Endothelial cell of umbilical vein (primary cell): Measurements from ENCODE around the gene CSMD2.

Source experiments
- EZH2 ChIP-seq: IDR thresholded peaks from 2 replicates; pipeline ENCODE4 v1.6.1; 2012; ENCODE audit warnings: borderline replicate concordance, low read depth, mild to moderate bottlenecking, moderate library complexity, low read length, inconsistent platforms; ENCODE audit not compliant: severe bottlenecking
- FOS ChIP-seq: IDR thresholded peaks from 2 replicates; pipeline ENCODE4 v1.6.1; 2011; ENCODE audit warnings: mild to moderate bottlenecking, low read length, moderate library complexity, borderline replicate concordance; ENCODE audit not compliant: insufficient read depth
- POLR2A ChIP-seq: IDR thresholded peaks from 2 replicates; pipeline ENCODE4 v1.6.1; 2012; ENCODE audit warnings: low read depth, mild to moderate bottlenecking, control low read depth, low read length
- POLR2AphosphoS5 ChIP-seq: IDR thresholded peaks from 2 replicates; pipeline ENCODE4 v1.6.1; 2012; ENCODE audit warnings: low read depth, mild to moderate bottlenecking, control low read depth, low read length, moderate library complexity; ENCODE audit not compliant: insufficient read depth
- TF ChIP-seq, protein P1 (sequence below), 2 donors: IDR thresholded peaks; 1 replicate in 1 of 2; 2 replicates in 1 of 2; pipeline ENCODE4 v1.5.1; 2011; ENCODE audit warnings: low read length in 2 of 2, mild to moderate bottlenecking in 2 of 2, moderate library complexity in 2 of 2, control low read depth in 1 of 2, inconsistent platforms in 1 of 2, low read depth in 1 of 2; ENCODE audit not compliant: insufficient read depth in 1 of 2; ENCODE audit errors: extremely low read depth in 1 of 2

DNA sequence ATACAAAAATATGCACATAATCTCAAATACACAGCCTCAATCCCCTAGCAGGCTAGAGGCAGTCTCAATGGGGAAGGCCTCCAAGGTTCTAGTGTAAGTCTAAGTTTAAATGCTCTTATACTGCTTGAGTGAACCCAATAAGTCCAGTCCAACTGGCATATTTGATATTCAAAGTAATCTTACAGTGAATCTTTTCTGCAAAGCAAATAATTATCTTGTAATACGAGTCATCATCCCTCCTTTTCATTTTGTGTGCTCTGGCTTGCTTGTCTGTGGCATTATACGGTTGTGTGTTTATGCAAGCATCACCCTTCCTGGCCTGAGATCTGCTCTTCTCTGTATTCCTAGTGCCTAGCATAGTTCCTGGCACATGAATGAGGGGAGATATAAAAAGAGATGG, 468.1 kb downstream of the CSMD2 start:
- TF ChIP-seq, protein P1, sequence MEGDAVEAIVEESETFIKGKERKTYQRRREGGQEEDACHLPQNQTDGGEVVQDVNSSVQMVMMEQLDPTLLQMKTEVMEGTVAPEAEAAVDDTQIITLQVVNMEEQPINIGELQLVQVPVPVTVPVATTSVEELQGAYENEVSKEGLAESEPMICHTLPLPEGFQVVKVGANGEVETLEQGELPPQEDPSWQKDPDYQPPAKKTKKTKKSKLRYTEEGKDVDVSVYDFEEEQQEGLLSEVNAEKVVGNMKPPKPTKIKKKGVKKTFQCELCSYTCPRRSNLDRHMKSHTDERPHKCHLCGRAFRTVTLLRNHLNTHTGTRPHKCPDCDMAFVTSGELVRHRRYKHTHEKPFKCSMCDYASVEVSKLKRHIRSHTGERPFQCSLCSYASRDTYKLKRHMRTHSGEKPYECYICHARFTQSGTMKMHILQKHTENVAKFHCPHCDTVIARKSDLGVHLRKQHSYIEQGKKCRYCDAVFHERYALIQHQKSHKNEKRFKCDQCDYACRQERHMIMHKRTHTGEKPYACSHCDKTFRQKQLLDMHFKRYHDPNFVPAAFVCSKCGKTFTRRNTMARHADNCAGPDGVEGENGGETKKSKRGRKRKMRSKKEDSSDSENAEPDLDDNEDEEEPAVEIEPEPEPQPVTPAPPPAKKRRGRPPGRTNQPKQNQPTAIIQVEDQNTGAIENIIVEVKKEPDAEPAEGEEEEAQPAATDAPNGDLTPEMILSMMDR (IDR thresholded peaks at IDR 0.05; ENCODE audit: extremely low read depth in 1 of 2, insufficient read depth in 1 of 2, low read depth in 1 of 2, low read length in 2 of 2): no peak
- TF ChIP-seq POLR2A: no peak
- no peak for TF ChIP-seq EZH2
- TF ChIP-seq POLR2AphosphoS5: no peak
- no peak for TF ChIP-seq FOS
